ENCODE data around the gene RTF1. TPM values are rescaled to one million over a fixed set of nuclear protein-coding genes. Genes with fewer than 3 reads are reported as not detected.
"Not testable (repeated sequence)": the region's sequence is repeated elsewhere in the genome, so short reads cannot be mapped to it uniquely, and the experiment has no call there.

Gene RTF1
- total RNA-seq, 1 experiment from 2014 or later: 49.5 TPM

- Histone ChIP-seq H3K14ac (ENCODE audit: insufficient read depth, low read length) (no peak overlapping the region), H3K23me2 (ENCODE audit: insufficient read length, low read depth, low read length, poor library complexity, severe bottlenecking) (no peaks in the 10 kb centered on the region), H4K91ac (ENCODE audit: insufficient read length, low read depth, low read length) (no peak overlapping the region), H4K8ac (replicated peaks; ENCODE audit: insufficient read length, low read depth, low read length) (no peak overlapping the region), H3K9me3 (ENCODE audit: control insufficient read depth, low read depth, low read length) (no peaks in the 10 kb centered on the region), H3T11ph (ENCODE audit: low read length) (no peak overlapping the region), H3K4me2 (ENCODE audit: insufficient read depth, insufficient read length, low read length) (no peak overlapping the region), H3K79me1 (ENCODE audit: insufficient read depth, low read depth, low read length, poor library complexity, severe bottlenecking) (no peaks in the 10 kb centered on the region), H2BK15ac (ENCODE audit: low read depth, low read length) (no peak overlapping the region), H3K27ac (ENCODE audit: insufficient read length, low read depth, low read length) (no peak overlapping the region), H3K4me1 (ENCODE audit: insufficient read depth, low read length) (no peaks in the 10 kb centered on the region), H3K56ac (ENCODE audit: insufficient read length, low read depth, low read length) (no peak overlapping the region), H2BK12ac (ENCODE audit: insufficient read length, low read depth, low read length) (no peak overlapping the region), H2BK20ac (ENCODE audit: low read depth, low read length, poor library complexity, severe bottlenecking) (no peak overlapping the region), H3K79me2 (ENCODE audit: insufficient read depth, low read length) (no peaks in the 10 kb centered on the region), H3K23ac (ENCODE audit: insufficient read length, low read depth, low read length) (no peak overlapping the region), H2BK5ac (ENCODE audit: insufficient read length, low read length) (no peak overlapping the region), H2BK120ac (ENCODE audit: low read depth, low read length, poor library complexity, severe bottlenecking) (no peak overlapping the region), H3K9ac (ENCODE audit: extremely low read depth, insufficient read length, low read length) (no peak overlapping the region), H3K27me3 (ENCODE audit: insufficient read depth, low read length) (no peaks in the 10 kb centered on the region), H2AFZ (ENCODE audit: low read length) (no peak overlapping the region), H2AK5ac (ENCODE audit: insufficient read length, low read length) (no peak overlapping the region), H3K18ac (ENCODE audit: insufficient read length, low read depth, low read length) (no peak overlapping the region), H4K20me1 (ENCODE audit: control insufficient read depth, insufficient read depth, insufficient read length) (no peaks in the 10 kb centered on the region), H3K4ac (ENCODE audit: low read depth, low read length) (no peak overlapping the region), H4K5ac (ENCODE audit: insufficient read length, low read depth, low read length) (no peak overlapping the region)
- no peaks in the 10 kb centered on the region for H3K4me1 Mint-ChIP-seq
- peaks cover 24 to 54% (median 52%) of the 10 kb centered on the region in 3 experiments for H3K36me3 Mint-ChIP-seq (ENCODE audit: insufficient read depth in 1 of 3, low read depth in 3 of 3)
- WGBS (ENCODE audit: extremely low coverage, insufficient read length, low lambda C conversion rate): no CpG with 5 or more reads among the region's 11 CpGs
- TF ChIP-seq CTCF (conservative IDR thresholded peaks at IDR 0.05): no peak
- H3K27ac Mint-ChIP-seq: peak overlapping the region; percentile 54 to 80 (median 67); a peak in 2 of 7 replicates
- H3K4me3 Mint-ChIP-seq: no peak overlapping the region
- no peaks in the 10 kb centered on the region for H3K9me3 Mint-ChIP-seq
- H3K27me3 Mint-ChIP-seq (ENCODE audit: low read depth): no peaks in the 10 kb centered on the region
- no peak for DNase-seq
Measured at GRCh38 chr15:41438206-41438605, 21.3 kb downstream of the RTF1 start.

GRCh38 chr15:41438745-41439144 lies 21.9 kb downstream of the RTF1 start:
- not testable (repeated sequence) for H3K14ac ChIP-seq (ENCODE audit: insufficient read depth, low read length); H3K4me1 Mint-ChIP-seq; H3K27ac Mint-ChIP-seq; H3K79me2 ChIP-seq (ENCODE audit: insufficient read depth, low read length); H3K27me3 ChIP-seq (ENCODE audit: insufficient read depth, low read length); H2BK12ac ChIP-seq (ENCODE audit: insufficient read length, low read depth, low read length); H2BK120ac ChIP-seq (ENCODE audit: low read depth, low read length, poor library complexity, severe bottlenecking); H2BK5ac ChIP-seq (ENCODE audit: insufficient read length, low read length); H3K9me3 Mint-ChIP-seq; H3K27ac ChIP-seq (ENCODE audit: insufficient read length, low read depth, low read length); H3K9ac ChIP-seq (ENCODE audit: extremely low read depth, insufficient read length, low read length); H3K23me2 ChIP-seq (ENCODE audit: insufficient read length, low read depth, low read length, poor library complexity, severe bottlenecking); H3K56ac ChIP-seq (ENCODE audit: insufficient read length, low read depth, low read length); H3K79me1 ChIP-seq (ENCODE audit: insufficient read depth, low read depth, low read length, poor library complexity, severe bottlenecking); H3K18ac ChIP-seq (ENCODE audit: insufficient read length, low read depth, low read length); H3K27me3 Mint-ChIP-seq (ENCODE audit: low read depth); H4K5ac ChIP-seq (ENCODE audit: insufficient read length, low read depth, low read length); H3T11ph ChIP-seq (ENCODE audit: low read length); H2AFZ ChIP-seq (ENCODE audit: low read length); H3K9me3 ChIP-seq (ENCODE audit: control insufficient read depth, low read depth, low read length); H3K4me1 ChIP-seq (ENCODE audit: insufficient read depth, low read length); H3K4ac ChIP-seq (ENCODE audit: low read depth, low read length); H3K4me2 ChIP-seq (ENCODE audit: insufficient read depth, insufficient read length, low read length); H4K8ac ChIP-seq (replicated peaks; ENCODE audit: insufficient read length, low read depth, low read length); H2BK20ac ChIP-seq (ENCODE audit: low read depth, low read length, poor library complexity, severe bottlenecking); DNase-seq; H3K23ac ChIP-seq (ENCODE audit: insufficient read length, low read depth, low read length); H2AK5ac ChIP-seq (ENCODE audit: insufficient read length, low read length); H4K91ac ChIP-seq (ENCODE audit: insufficient read length, low read depth, low read length); H3K4me3 Mint-ChIP-seq; H2BK15ac ChIP-seq (ENCODE audit: low read depth, low read length); H4K20me1 ChIP-seq (ENCODE audit: control insufficient read depth, insufficient read depth, insufficient read length)
- H3K36me3 Mint-ChIP-seq (ENCODE audit: insufficient read depth in 1 of 3, low read depth in 3 of 3): peaks cover 24 to 56% (median 55%) of the 10 kb centered on the region in 3 experiments
- WGBS (ENCODE audit: extremely low coverage, insufficient read length, low lambda C conversion rate): no CpG with 5 or more reads among the region's 5 CpGs
